Sigmoid colon (tissue), 7 donors: ENCODE measurements around the gene IQCE. TPM values are rescaled to one million over a fixed set of nuclear protein-coding genes. Genes with fewer than 3 reads are reported as not detected.

Experiments
- DNase-seq: peaks from one replicate; pipeline ENCODE4 v3.0.0-alpha.2; 2019
- H3K27ac ChIP-seq, 4 donors: fragments of 200-600 bp; sonication (generic); one replicate each; pipeline ENCODE4 v1.5.1; 2016 to 2019; ENCODE audit warnings: mild to moderate bottlenecking in 1 of 4
- H3K27me3 ChIP-seq, 3 donors: fragments of 200-600 bp; sonication (generic); one replicate each; pipeline ENCODE4 v1.5.1; 2019; ENCODE audit warnings: mild to moderate bottlenecking in 1 of 3
- H3K36me3 ChIP-seq, 4 donors: fragments of 200-600 bp; sonication (generic); one replicate each; pipeline ENCODE4 v1.5.1; 2016 to 2019
- H3K4me1 ChIP-seq, 4 donors: fragments of 200-600 bp; sonication (generic); one replicate each; pipeline ENCODE4 v1.5.1; 2017 to 2019
- H3K4me3 ChIP-seq, 4 donors: fragments of 200-600 bp; sonication (generic); one replicate each; pipeline ENCODE4 v1.5.1; 2017 to 2019; ENCODE audit warnings: mild to moderate bottlenecking in 2 of 4, moderate library complexity in 1 of 4
- H3K9me3 ChIP-seq, 4 donors: fragments of 200-600 bp in 3 of 4; sonication (generic) in 3 of 4; one replicate each; pipeline versions ENCODE4 v1.5.1 to v1.6.1; 2013 to 2019
- CTCF ChIP-seq, 4 experiments: fragments of 450-650 bp in 3 of 4; fragments of 200-600 bp in 1 of 4; IDR thresholded peaks; one replicate each; pipeline ENCODE4 v1.5.1; 2016 to 2019; ENCODE audit warnings: antibody characterized with exemption in 4 of 4, mild to moderate bottlenecking in 3 of 4, moderate library complexity in 2 of 4
- EP300 ChIP-seq, 4 donors: sonication (generic); formaldehyde crosslinking; IDR thresholded peaks; one replicate each; pipeline ENCODE4 v1.6.1; 2017; ENCODE audit warnings: antibody characterized with exemption in 4 of 4
- POLR2A ChIP-seq, 2 donors: fragments of 450-650 bp; IDR thresholded peaks; one replicate each; pipeline ENCODE4 v1.6.1; 2016; ENCODE audit warnings: antibody characterized with exemption in 2 of 2, mild to moderate bottlenecking in 2 of 2, moderate library complexity in 2 of 2
- POLR2AphosphoS5 ChIP-seq, 4 donors: sonication (generic); formaldehyde crosslinking; IDR thresholded peaks; one replicate each; pipeline ENCODE4 v1.6.1; 2017; ENCODE audit warnings: antibody characterized with exemption in 4 of 4
- whole genome bisulfite sequencing, 2 donors: extraction: QIAGEN DNeasy Blood & Tissue Kit; methylation state at CpG; one replicate each; pipeline ENCODE4 v1.1.7; 2013; 5-methylcytosine and 5-hydroxymethylcytosine counted together
- intact Hi-C: fragments of 100-400 bp; cut with DNase I; formaldehyde crosslinking; loops from one replicate; pipeline ENCODE4 v1.15.1; 2023
- polyA plus RNA-seq, 3 donors: library from polyadenylated mRNA; stranded (reverse); fragments of 200-250 nt; gene quantifications; one replicate each; pipeline ENCODE4 v1.2.3, GENCODE V29; 2013
- total RNA-seq, 4 donors: library from RNA; depleted of rRNA; stranded (reverse); fragments of >200 nt; gene quantifications; one replicate each; pipeline ENCODE4 v1.1.0, GENCODE V29; 2016
- donor health status: healthy with polysubstance abuse.
- donor health status: Bipolar disorder and iron deficiency.
- donor health status: healthy.

Gene IQCE
- total and polyA plus RNA-seq, 7 donors = 6.4 to 22.4 (median 9.6) TPM

GRCh38 chr7:2545746-2546425, 12.9 kb upstream of the IQCE start:
- intact Hi-C loops = no loop called here
- H3K27ac ChIP-seq = no peak overlapping the region
- H3K27me3 ChIP-seq = no peaks in the 10 kb centered on the region
- H3K4me1 ChIP-seq = no peaks in the 10 kb centered on the region
- peak; percentile 64 for DNase-seq
- no peak overlapping the region for H3K4me3 ChIP-seq
- H3K9me3 ChIP-seq = no peaks in the 10 kb centered on the region
- WGBS, 2 donors = 94 to 97% methylated on average over 20 of the region's 20 CpGs
- H3K36me3 ChIP-seq = peaks cover 4 to 95% (median 42%) of the 10 kb centered on the region in 4 donors
- TF ChIP-seq POLR2AphosphoS5 (IDR thresholded peaks at IDR 0.05) (no peak), EP300 (IDR thresholded peaks at IDR 0.05) (no peak), CTCF (IDR thresholded peaks at IDR 0.05) (no peak), POLR2A (IDR thresholded peaks at IDR 0.05) (no peak)

GRCh38 chr7:2546776-2547586, 11.8 kb upstream of the IQCE start:
- Histone ChIP-seq H3K4me3 (no peak overlapping the region), H3K4me1 (no peaks in the 10 kb centered on the region), H3K36me3 (peaks cover 4 to 84% (median 35%) of the 10 kb centered on the region in 4 donors), H3K9me3 (no peaks in the 10 kb centered on the region), H3K27me3 (no peaks in the 10 kb centered on the region), H3K27ac (no peak overlapping the region)
- WGBS, 2 donors = 91 to 92% methylated on average over 31 of the region's 31 CpGs
- peak; percentile 48 for DNase-seq
- TF ChIP-seq POLR2A (IDR thresholded peaks at IDR 0.05) = no peak
- TF ChIP-seq EP300 (IDR thresholded peaks at IDR 0.05) = no peak
- TF ChIP-seq POLR2AphosphoS5 (IDR thresholded peaks at IDR 0.05) = no peak
- no peak for TF ChIP-seq CTCF (IDR thresholded peaks at IDR 0.05)
- intact Hi-C loops = no loop called here

GRCh38 chr7:2551418-2551817, 7.4 kb upstream of the IQCE start:
- 97% methylated on average over 8 of the region's 8 CpGs for WGBS, 2 donors
- intact Hi-C loops = no loop called here
- DNase-seq = peak; percentile 29

GRCh38 chr7:2553108-2553507, 5.7 kb upstream of the IQCE start:
- intact Hi-C loops = no loop called here
- Histone ChIP-seq H3K4me3 (no peak overlapping the region), H3K4me1 (peaks cover 0 to 35% (median 30%) of the 10 kb centered on the region in 4 donors), H3K27me3 (no peaks in the 10 kb centered on the region), H3K36me3 (peaks cover 0 to 34% (median 5%) of the 10 kb centered on the region in 4 donors), H3K27ac (no peak overlapping the region), H3K9me3 (no peaks in the 10 kb centered on the region)
- TF ChIP-seq POLR2AphosphoS5 (IDR thresholded peaks at IDR 0.05) (no peak), POLR2A (IDR thresholded peaks at IDR 0.05) (no peak), CTCF (IDR thresholded peaks at IDR 0.05) (no peak), EP300 (IDR thresholded peaks at IDR 0.05) (no peak)
- WGBS, 2 donors = 95 to 96% methylated on average over 10 of the region's 10 CpGs
- peak; percentile 50 for DNase-seq

More at GRCh38 chr7:2551418-2551817, 7.4 kb upstream of the IQCE start:
- Histone ChIP-seq H3K36me3 (peaks cover 4 to 50% (median 8%) of the 10 kb centered on the region in 4 donors), H3K27ac (no peak overlapping the region), H3K27me3 (no peaks in the 10 kb centered on the region), H3K9me3 (no peaks in the 10 kb centered on the region), H3K4me1 (peaks cover 0 to 32% (median 29%) of the 10 kb centered on the region in 4 donors), H3K4me3 (no peak overlapping the region)
- TF ChIP-seq POLR2A (IDR thresholded peaks at IDR 0.05) = no peak
